ENCODE results near the gene MLLT11.
A peak's percentile ranks its signal among the peaks of the same experiment; 100 is the strongest.

DNA sequence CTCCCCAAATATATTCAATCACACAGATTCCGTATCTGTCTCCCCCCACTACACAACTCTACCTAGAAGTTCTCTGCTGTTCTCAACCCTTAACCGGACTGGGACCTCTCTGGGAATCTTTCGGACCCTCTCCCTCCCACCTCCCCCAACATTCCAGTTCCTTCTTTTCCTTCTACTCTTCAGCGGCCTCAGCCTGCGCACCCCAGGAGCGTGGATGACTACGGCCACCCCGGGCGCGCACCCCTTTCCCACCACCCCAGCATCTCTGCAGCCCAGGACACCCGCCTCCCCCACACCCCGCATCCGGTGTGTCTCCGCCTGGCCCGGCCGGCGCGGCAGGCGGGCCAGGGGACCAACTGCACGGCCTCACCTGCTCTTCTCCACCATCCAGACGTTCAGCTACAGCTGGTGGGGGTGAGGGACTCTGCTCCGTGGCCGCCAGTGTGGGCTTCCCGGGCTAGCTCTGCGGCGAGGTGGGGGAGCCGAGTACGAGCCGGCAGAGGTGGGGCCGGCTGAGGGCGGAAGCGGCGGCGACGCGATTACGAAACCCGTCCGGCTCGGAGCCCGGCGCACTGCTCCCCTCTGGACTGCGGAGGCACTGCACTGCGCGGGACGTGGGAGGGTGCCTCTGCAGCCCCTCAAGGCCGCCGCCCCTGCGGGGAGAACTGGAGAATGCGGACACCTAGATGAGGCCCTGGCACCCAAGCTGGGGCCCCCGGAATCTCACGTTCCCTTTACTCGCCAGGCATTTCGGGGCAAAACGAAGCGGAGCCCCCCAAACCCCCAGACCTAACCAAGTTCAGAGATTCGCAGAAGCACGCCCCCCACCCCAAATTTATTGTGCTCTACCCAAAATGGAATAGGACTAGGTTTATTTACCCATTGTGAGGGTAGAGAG, 839 bp upstream of the MLLT11 start, which contains the start of gene CDC42SE1:
- peak; percentile 93 to 98 (median 96) for TF ChIP-seq POLR2AphosphoS5 (IDR thresholded peaks at IDR 0.05)
- TF ChIP-seq, protein P1, sequence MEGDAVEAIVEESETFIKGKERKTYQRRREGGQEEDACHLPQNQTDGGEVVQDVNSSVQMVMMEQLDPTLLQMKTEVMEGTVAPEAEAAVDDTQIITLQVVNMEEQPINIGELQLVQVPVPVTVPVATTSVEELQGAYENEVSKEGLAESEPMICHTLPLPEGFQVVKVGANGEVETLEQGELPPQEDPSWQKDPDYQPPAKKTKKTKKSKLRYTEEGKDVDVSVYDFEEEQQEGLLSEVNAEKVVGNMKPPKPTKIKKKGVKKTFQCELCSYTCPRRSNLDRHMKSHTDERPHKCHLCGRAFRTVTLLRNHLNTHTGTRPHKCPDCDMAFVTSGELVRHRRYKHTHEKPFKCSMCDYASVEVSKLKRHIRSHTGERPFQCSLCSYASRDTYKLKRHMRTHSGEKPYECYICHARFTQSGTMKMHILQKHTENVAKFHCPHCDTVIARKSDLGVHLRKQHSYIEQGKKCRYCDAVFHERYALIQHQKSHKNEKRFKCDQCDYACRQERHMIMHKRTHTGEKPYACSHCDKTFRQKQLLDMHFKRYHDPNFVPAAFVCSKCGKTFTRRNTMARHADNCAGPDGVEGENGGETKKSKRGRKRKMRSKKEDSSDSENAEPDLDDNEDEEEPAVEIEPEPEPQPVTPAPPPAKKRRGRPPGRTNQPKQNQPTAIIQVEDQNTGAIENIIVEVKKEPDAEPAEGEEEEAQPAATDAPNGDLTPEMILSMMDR (IDR thresholded peaks at IDR 0.05), result peak; percentile 89 to 98 (median 94)
